Liver (tissue), 9 donors: ENCODE results near the gene ARHGEF33. TPM values are rescaled to one million over a fixed set of nuclear protein-coding genes. Genes with fewer than 3 reads are reported as not detected.

Source experiments
- DNase-seq: peaks from one replicate; pipeline ENCODE4 v3.0.0-alpha.2; 2017; ENCODE audit warnings: low spot score
- H3K27ac ChIP-seq, 2 donors: one replicate each; pipeline ENCODE4 v1.7.0; 2013; ENCODE audit warnings: inconsistent platforms in 2 of 2, low read length in 2 of 2, control low read depth in 1 of 2, low read depth in 1 of 2, mild to moderate bottlenecking in 1 of 2
- H3K27me3 ChIP-seq, 4 donors: one replicate each; pipeline versions ENCODE4 v1.6.1 to v1.7.0; 2013; ENCODE audit warnings: low read length in 3 of 4, inconsistent platforms in 1 of 4, mild to moderate bottlenecking in 1 of 4, moderate library complexity in 1 of 4; ENCODE audit not compliant: control insufficient read depth in 4 of 4, insufficient read depth in 4 of 4
- H3K36me3 ChIP-seq, 4 donors: one replicate each; pipeline versions ENCODE4 v1.6.1 to v1.7.0; 2013; ENCODE audit warnings: low read length in 3 of 4, mild to moderate bottlenecking in 3 of 4, low read depth in 1 of 4, moderate library complexity in 1 of 4; ENCODE audit not compliant: control insufficient read depth in 4 of 4, insufficient read depth in 3 of 4
- H3K4me1 ChIP-seq, 4 donors: one replicate each; pipeline versions ENCODE4 v1.6.1 to v1.7.0; 2013; ENCODE audit warnings: low read length in 3 of 4, mild to moderate bottlenecking in 3 of 4, moderate library complexity in 1 of 4; ENCODE audit not compliant: control insufficient read depth in 4 of 4, insufficient read depth in 4 of 4
- H3K4me3 ChIP-seq, 3 donors: one replicate each; pipeline versions ENCODE4 v1.6.1 to v1.7.0; 2013; ENCODE audit warnings: low read length in 3 of 3, control low read depth in 1 of 3, low read depth in 1 of 3, mild to moderate bottlenecking in 1 of 3
- H3K9ac ChIP-seq, 2 donors: one replicate each; pipeline ENCODE4 v1.7.0; 2013; ENCODE audit warnings: low read length in 2 of 2, mild to moderate bottlenecking in 2 of 2, moderate library complexity in 2 of 2, control low read depth in 1 of 2, low read depth in 1 of 2
- H3K9me3 ChIP-seq, 4 donors: one replicate each; pipeline versions ENCODE4 v1.6.1 to v1.7.0; 2013; ENCODE audit warnings: low read length in 3 of 4; ENCODE audit not compliant: control insufficient read depth in 4 of 4
- CTCF ChIP-seq: fragments of 150-350 bp; IDR thresholded peaks from 2 replicates; pipeline ENCODE4 v1.5.1; 2017; ENCODE audit warnings: improper control_type of control experiment, low read depth, low read length; ENCODE audit not compliant: missing input control
- EGR1 ChIP-seq, 2 donors: IDR thresholded peaks; 2 replicates each; pipeline ENCODE4 v1.6.1; 2016 to 2018; ENCODE audit warnings: antibody characterized with exemption in 2 of 2, low read depth in 2 of 2
- FOXA1 ChIP-seq: IDR thresholded peaks from 2 replicates; pipeline ENCODE4 v1.6.1; 2016; ENCODE audit warnings: antibody characterized with exemption
- FOXA2 ChIP-seq: IDR thresholded peaks from 2 replicates; pipeline ENCODE4 v1.6.1; 2016; ENCODE audit warnings: antibody characterized with exemption
- GABPA ChIP-seq, 2 donors: IDR thresholded peaks in 1 of 2; conservative IDR thresholded peaks in 1 of 2; 2 replicates each; pipeline ENCODE4 v1.6.1; 2016; ENCODE audit warnings: antibody characterized with exemption in 2 of 2, mild to moderate bottlenecking in 1 of 2, moderate library complexity in 1 of 2
- HNF4A ChIP-seq, 2 donors: conservative IDR thresholded peaks; 2 replicates each; pipeline ENCODE4 v1.6.1; 2016; ENCODE audit warnings: antibody characterized with exemption in 2 of 2, mild to moderate bottlenecking in 2 of 2
- HNF4G ChIP-seq: IDR thresholded peaks from 2 replicates; pipeline ENCODE4 v1.6.1; 2016; ENCODE audit warnings: antibody characterized with exemption
- JUND ChIP-seq, 2 donors: IDR thresholded peaks; 2 replicates each; pipeline ENCODE4 v1.6.1; 2016; ENCODE audit warnings: antibody characterized with exemption in 2 of 2
- NR2F2 ChIP-seq: IDR thresholded peaks from 2 replicates; pipeline ENCODE4 v1.6.1; 2016; ENCODE audit warnings: antibody characterized with exemption
- RAD21 ChIP-seq, 2 donors: IDR thresholded peaks; 2 replicates each; pipeline ENCODE4 v1.6.1; 2016; ENCODE audit warnings: antibody characterized with exemption in 2 of 2, mild to moderate bottlenecking in 2 of 2
- REST ChIP-seq: IDR thresholded peaks from 2 replicates; pipeline ENCODE4 v1.6.1; 2016; ENCODE audit warnings: antibody characterized with exemption, mild to moderate bottlenecking
- RXRA ChIP-seq, 2 donors: IDR thresholded peaks; 2 replicates each; pipeline ENCODE4 v1.6.1; 2017 to 2018; ENCODE audit warnings: antibody characterized with exemption in 2 of 2, mild to moderate bottlenecking in 1 of 2
- SP1 ChIP-seq: IDR thresholded peaks from 2 replicates; pipeline ENCODE4 v1.6.1; 2018; ENCODE audit warnings: antibody characterized with exemption, mild to moderate bottlenecking
- TAF1 ChIP-seq: conservative IDR thresholded peaks from 2 replicates; pipeline ENCODE4 v1.6.1; 2016; ENCODE audit warnings: antibody characterized with exemption, mild to moderate bottlenecking
- YY1 ChIP-seq: IDR thresholded peaks from 2 replicates; pipeline ENCODE4 v1.6.1; 2016; ENCODE audit warnings: antibody characterized with exemption, mild to moderate bottlenecking
- WGBS: extraction: QIAGEN DNeasy Blood & Tissue Kit; methylation state at CpG from one replicate; pipeline ENCODE4 v1.1.7; 2013; 5-methylcytosine and 5-hydroxymethylcytosine counted together
- polyA plus RNA-seq, 2 donors: library from polyadenylated mRNA; stranded (reverse) in 1 of 2; unstranded in 1 of 2; fragments of 200-250 nt in 1 of 2; fragments of >200 nt in 1 of 2; fragmentation: Nextera tagmentation in 1 of 2; extraction: Ambion mirVana in 1 of 2; gene quantifications; one replicate each; pipeline versions ENCODE4 v1.2.1 to v1.2.3, GENCODE V29; 2013 to 2015
- total RNA-seq, 2 donors: library from RNA; depleted of rRNA; stranded (reverse); fragments of >200 nt; gene quantifications; one replicate each; pipeline ENCODE4 v1.2.3, GENCODE V29; 2014
- TF ChIP-seq, protein P1 (sequence below): IDR thresholded peaks from 2 replicates; pipeline ENCODE4 v1.6.1; 2016; ENCODE audit warnings: antibody characterized with exemption
- TF ChIP-seq, protein P2 (sequence below): IDR thresholded peaks from 2 replicates; pipeline ENCODE4 v1.6.1; 2016; ENCODE audit warnings: antibody characterized with exemption
- TF ChIP-seq, protein P3 (sequence below): IDR thresholded peaks from 2 replicates; pipeline ENCODE4 v1.6.1; 2016; ENCODE audit warnings: antibody characterized with exemption
- donor health status: healthy.
- donor health status: healthy.
- donor health status: healthy.
- donor health status: healthy.
- donor health status: healthy.

ARHGEF33 gene
- total and polyA plus RNA-seq, 4 donors, result 0.05 to 0.33 (median 0.08) TPM; not detected in 1

- TF ChIP-seq NR2F2 (no peak), HNF4A (conservative IDR thresholded peaks at IDR 0.05) (no peak), RAD21 (IDR thresholded peaks at IDR 0.05) (no peak), RXRA (IDR thresholded peaks at IDR 0.05) (no peak), SP1 (no peak), FOXA2 (no peak), GABPA (IDR thresholded peaks at IDR 0.05 in 1 of 2, conservative IDR thresholded peaks at IDR 0.05 in 1 of 2) (no peak)
- TF ChIP-seq, protein P1, sequence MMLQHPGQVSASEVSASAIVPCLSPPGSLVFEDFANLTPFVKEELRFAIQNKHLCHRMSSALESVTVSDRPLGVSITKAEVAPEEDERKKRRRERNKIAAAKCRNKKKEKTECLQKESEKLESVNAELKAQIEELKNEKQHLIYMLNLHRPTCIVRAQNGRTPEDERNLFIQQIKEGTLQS, result no peak
- TF ChIP-seq, protein P2, sequence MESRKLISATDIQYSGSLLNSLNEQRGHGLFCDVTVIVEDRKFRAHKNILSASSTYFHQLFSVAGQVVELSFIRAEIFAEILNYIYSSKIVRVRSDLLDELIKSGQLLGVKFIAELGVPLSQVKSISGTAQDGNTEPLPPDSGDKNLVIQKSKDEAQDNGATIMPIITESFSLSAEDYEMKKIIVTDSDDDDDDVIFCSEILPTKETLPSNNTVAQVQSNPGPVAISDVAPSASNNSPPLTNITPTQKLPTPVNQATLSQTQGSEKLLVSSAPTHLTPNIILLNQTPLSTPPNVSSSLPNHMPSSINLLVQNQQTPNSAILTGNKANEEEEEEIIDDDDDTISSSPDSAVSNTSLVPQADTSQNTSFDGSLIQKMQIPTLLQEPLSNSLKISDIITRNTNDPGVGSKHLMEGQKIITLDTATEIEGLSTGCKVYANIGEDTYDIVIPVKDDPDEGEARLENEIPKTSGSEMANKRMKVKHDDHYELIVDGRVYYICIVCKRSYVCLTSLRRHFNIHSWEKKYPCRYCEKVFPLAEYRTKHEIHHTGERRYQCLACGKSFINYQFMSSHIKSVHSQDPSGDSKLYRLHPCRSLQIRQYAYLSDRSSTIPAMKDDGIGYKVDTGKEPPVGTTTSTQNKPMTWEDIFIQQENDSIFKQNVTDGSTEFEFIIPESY, result no peak
- Histone ChIP-seq H3K4me1 (no peaks in the 10 kb centered on the region), H3K4me3 (no peak overlapping the region), H3K36me3 (peaks cover 2 to 23% (median 17%) of the 10 kb centered on the region in 4 donors), H3K27me3 (no peaks in the 10 kb centered on the region), H3K9ac (no peak overlapping the region), H3K9me3 (no peaks in the 10 kb centered on the region), H3K27ac (no peak overlapping the region)
- no peak for DNase-seq
- 98% methylated on average over 1 of the region's 1 CpG for WGBS
Observed at GRCh38 chr2:38988716-38989115, 99.0 kb downstream of the ARHGEF33 start.

DNA sequence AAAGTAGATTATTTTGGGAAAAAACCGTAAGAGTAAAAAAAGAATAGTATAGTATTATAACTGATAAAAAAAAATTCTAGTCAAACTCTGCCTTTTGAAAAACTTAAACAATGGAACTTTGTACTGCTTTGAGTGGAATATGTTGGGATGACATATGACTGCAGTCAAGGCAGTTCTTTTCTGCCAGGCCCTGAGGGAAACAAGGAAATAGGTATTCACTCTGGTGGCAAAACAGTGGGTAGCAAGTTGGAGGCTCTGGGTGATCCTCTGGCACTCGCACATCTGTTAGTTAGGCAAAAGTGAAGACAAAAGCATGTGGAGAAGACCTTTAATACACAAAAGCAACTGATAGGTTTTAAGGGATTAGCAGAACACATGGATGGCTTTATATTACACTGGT is 102.2 kb downstream of the ARHGEF33 start:
- Histone ChIP-seq H3K27me3 (no peaks in the 10 kb centered on the region), H3K27ac (no peak overlapping the region), H3K36me3 (peaks cover 0 to 20% (median 11%) of the 10 kb centered on the region in 4 donors), H3K4me1 (no peaks in the 10 kb centered on the region), H3K9me3 (no peaks in the 10 kb centered on the region), H3K4me3 (no peak overlapping the region), H3K9ac (no peak overlapping the region)
- no peak for TF ChIP-seq RXRA (IDR thresholded peaks at IDR 0.05)
- no peak for TF ChIP-seq TAF1
- TF ChIP-seq FOXA2, result no peak
- no peak for TF ChIP-seq RAD21 (IDR thresholded peaks at IDR 0.05)
- no peak for TF ChIP-seq HNF4G
- TF ChIP-seq YY1, result no peak
- TF ChIP-seq HNF4A (conservative IDR thresholded peaks at IDR 0.05), result no peak
- no peak for TF ChIP-seq REST
- TF ChIP-seq, protein P3, sequence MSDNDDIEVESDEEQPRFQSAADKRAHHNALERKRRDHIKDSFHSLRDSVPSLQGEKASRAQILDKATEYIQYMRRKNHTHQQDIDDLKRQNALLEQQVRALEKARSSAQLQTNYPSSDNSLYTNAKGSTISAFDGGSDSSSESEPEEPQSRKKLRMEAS, result no peak
- TF ChIP-seq EGR1 (IDR thresholded peaks at IDR 0.05; ENCODE audit: low read depth in 2 of 2), result no peak
- TF ChIP-seq CTCF, result no peak
- TF ChIP-seq NR2F2, result no peak
- TF ChIP-seq, protein P1, result no peak
- TF ChIP-seq, protein P2, result no peak
- no peak for TF ChIP-seq JUND (IDR thresholded peaks at IDR 0.05)
- no peak for TF ChIP-seq FOXA1
- TF ChIP-seq GABPA (IDR thresholded peaks at IDR 0.05 in 1 of 2, conservative IDR thresholded peaks at IDR 0.05 in 1 of 2), result no peak
- TF ChIP-seq SP1, result no peak
- no peak for DNase-seq
- WGBS, result 93% methylated on average over 2 of the region's 2 CpGs
